Loucy (cell line): ENCODE data around the gene ITSN2.

Experiments
- CTCF ChIP-seq: fragments of 200-600 bp; sonication (generic); conservative IDR thresholded peaks from 2 replicates; pipeline ENCODE4 v1.5.1; 2014; ENCODE audit warnings: mild to moderate bottlenecking, antibody characterized with exemption, low read length
- EZH2phosphoT487 ChIP-seq: fragments of 200-600 bp; IDR thresholded peaks from 2 replicates; pipeline ENCODE4 v1.6.1; 2018; ENCODE audit warnings: antibody characterized with exemption, mild to moderate bottlenecking, moderate library complexity, borderline replicate concordance

GRCh38 chr2:24153478-24153877 is 206.9 kb downstream of the ITSN2 start:
- no peak for TF ChIP-seq CTCF
- no peak for TF ChIP-seq EZH2phosphoT487
